Measurements from ENCODE around the gene NR2C1. TPM values are rescaled to one million over a fixed set of nuclear protein-coding genes. Genes with fewer than 3 reads are reported as not detected.

The NR2C1 gene
- total and polyA plus RNA-seq, 2 of the 8 experiments (the other 6 are each of a cell fraction or from before 2014, with no cell fraction given), result 22.8 to 48.3 TPM

- Histone ChIP-seq H2AK5ac (ENCODE audit: low read depth, low read length) (no peak overlapping the region), H3K79me2 (ENCODE audit: control insufficient read depth in 1 of 2, insufficient read depth in 2 of 2, low read length in 2 of 2) (no peaks in the 10 kb centered on the region), H4K20me1 (replicated peaks in 1 of 2; ENCODE audit: control insufficient read depth in 1 of 2, insufficient read depth in 2 of 2, low read length in 2 of 2) (peaks cover 3% of the 10 kb centered on the region in 2 experiments), H2BK20ac (ENCODE audit: low read length) (no peak overlapping the region), H2BK120ac (replicated peaks; ENCODE audit: low read depth, low read length) (no peak overlapping the region), H4K5ac (ENCODE audit: insufficient read length, low read depth, low read length) (no peak overlapping the region), H3K23ac (ENCODE audit: insufficient read length) (no peak overlapping the region), H3K23me2 (ENCODE audit: low read depth, low read length) (no peaks in the 10 kb centered on the region), H3K4ac (replicated peaks; ENCODE audit: insufficient read length, low read depth, low read length) (no peak overlapping the region), H3K56ac (replicated peaks; ENCODE audit: insufficient read length, low read depth, low read length) (no peak overlapping the region), H4K8ac (ENCODE audit: extremely low read depth, insufficient read depth, low read length) (no peak overlapping the region), H3K79me1 (ENCODE audit: low read depth, low read length) (no peaks in the 10 kb centered on the region), H3K4me1 (replicated peaks in 1 of 4; ENCODE audit: control insufficient read depth in 3 of 4, insufficient read depth in 4 of 4, low read length in 3 of 4) (no peaks in the 10 kb centered on the region), H3K36me3 (ENCODE audit: control insufficient read depth in 2 of 4, insufficient read depth in 4 of 4, low read length in 3 of 4) (peaks cover 2 to 37% (median 24%) of the 10 kb centered on the region in 4 experiments), H2AFZ (ENCODE audit: low read length) (no peak overlapping the region), H3K4me2 (ENCODE audit: insufficient read depth in 1 of 2, low read depth in 2 of 2, low read length in 2 of 2) (no peak overlapping the region), H3K27ac (ENCODE audit: low read depth, low read length) (no peak overlapping the region), H3K18ac (ENCODE audit: extremely low read depth, low read length) (no peak overlapping the region), H3K4me3 (ENCODE audit: extremely low read depth in 1 of 4, insufficient read depth in 2 of 4, low read depth in 3 of 4, low read length in 4 of 4) (no peak overlapping the region), H2BK15ac (ENCODE audit: low read length) (no peak overlapping the region), H3K9ac (replicated peaks in 1 of 4; ENCODE audit: extremely low read depth in 1 of 4, low read depth in 3 of 4, low read length in 3 of 4) (no peak overlapping the region), H3K27me3 (replicated peaks in 1 of 4; ENCODE audit: control insufficient read depth in 3 of 4, extremely low read depth in 1 of 4, insufficient read depth in 3 of 4, low read length in 3 of 4) (no peaks in the 10 kb centered on the region), H2BK12ac (ENCODE audit: low read depth, low read length) (no peak overlapping the region), H3K9me3 (ENCODE audit: insufficient read depth in 2 of 2, low read depth in 1 of 2, low read length in 1 of 2) (no peaks in the 10 kb centered on the region), H2BK5ac (ENCODE audit: low read depth, low read length) (no peak overlapping the region), H4K91ac (replicated peaks; ENCODE audit: insufficient read length, low read length) (no peak overlapping the region), H3K14ac (ENCODE audit: insufficient read length) (no peak overlapping the region)
- FAIRE-seq, result no peak
- POLR2A ChIA-PET (ENCODE audit: partially characterized antibody), result no interaction called here
- DNase-seq (ENCODE audit: low read depth in 1 of 2, low spot score in 2 of 2), result no peak
- CTCF ChIA-PET (ENCODE audit: partially characterized antibody), result no interaction called here
- 94% methylated on average over 8 of the region's 8 CpGs; no CpG with 5 or more reads in 1 of the 2 experiments for WGBS, 2 experiments (ENCODE audit: extremely low coverage in 1 of 2, insufficient coverage in 1 of 2, insufficient read length in 1 of 2, insufficient replicate concordance in 2 of 2, low coverage in 1 of 2, low lambda C conversion rate in 2 of 2, missing lambda C conversion rate in 1 of 2)
- TF ChIP-seq NANOG (IDR thresholded peaks at IDR 0.05; ENCODE audit: insufficient read depth, low read depth, low read length, poor library complexity, severe bottlenecking) (no peak), SP2 (IDR thresholded peaks at IDR 0.05; ENCODE audit: low read length) (no peak), YY1 (IDR thresholded peaks at IDR 0.05; ENCODE audit: low read depth, low read length) (no peak), KDM5A (IDR thresholded peaks at IDR 0.05; ENCODE audit: low read length) (no peak), RXRA (IDR thresholded peaks at IDR 0.05; ENCODE audit: insufficient read depth, low read depth, low read length) (no peak), ZNF274 (IDR thresholded peaks at IDR 0.05; ENCODE audit: borderline replicate concordance, extremely low read depth, low read length) (no peak), JUND (IDR thresholded peaks at IDR 0.05; ENCODE audit: low read length) (no peak), CREB1 (IDR thresholded peaks at IDR 0.05) (no peak), PHF8 (conservative IDR thresholded peaks at IDR 0.05; ENCODE audit: low read depth, low read length) (no peak), EZH2 (IDR thresholded peaks at IDR 0.05; ENCODE audit: low read depth, low read length, severe bottlenecking) (no peak), HDAC6 (IDR thresholded peaks at IDR 0.05; ENCODE audit: low read depth, low read length) (no peak), RAD21 (IDR thresholded peaks at IDR 0.05 in 1 of 2, conservative IDR thresholded peaks at IDR 0.05 in 1 of 2; ENCODE audit: low read depth in 2 of 2, low read length in 2 of 2) (no peak)
- TF ChIP-seq, protein P1, sequence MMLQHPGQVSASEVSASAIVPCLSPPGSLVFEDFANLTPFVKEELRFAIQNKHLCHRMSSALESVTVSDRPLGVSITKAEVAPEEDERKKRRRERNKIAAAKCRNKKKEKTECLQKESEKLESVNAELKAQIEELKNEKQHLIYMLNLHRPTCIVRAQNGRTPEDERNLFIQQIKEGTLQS (IDR thresholded peaks at IDR 0.05; ENCODE audit: insufficient read depth, low read depth, low read length), result no peak
Measured at GRCh38 chr12:95102916-95103671, 29.7 kb upstream of the NR2C1 start.
